ENCODE measurements around the gene SLC1A3.

The SLC1A3 gene

GRCh38 chr5:36685631-36686288, 79.4 kb downstream of the SLC1A3 start:
- DNase-seq (ENCODE audit: low read depth), result no peak

- DNase-seq (ENCODE audit: low read depth), result no peak
Measured at GRCh38 chr5:36686881-36687280, 80.5 kb downstream of the SLC1A3 start.

- DNase-seq (ENCODE audit: low read depth), result no peak
Measured at GRCh38 chr5:36688722-36689121, 82.3 kb downstream of the SLC1A3 start.

- DNase-seq (ENCODE audit: low read depth), result no peak
Measured at GRCh38 chr5:36689225-36689624, 82.8 kb downstream of the SLC1A3 start.

GRCh38 chr5:36690041-36690961, 83.9 kb downstream of the SLC1A3 start:
- DNase-seq (ENCODE audit: low read depth), result peak; percentile 43

GRCh38 chr5:36691226-36691625, 84.8 kb downstream of the SLC1A3 start:
- DNase-seq (ENCODE audit: low read depth), result no peak

- no peak for DNase-seq (ENCODE audit: low read depth)
Measured at GRCh38 chr5:36691696-36692371, 85.4 kb downstream of the SLC1A3 start.

- DNase-seq (ENCODE audit: low read depth), result peak; percentile 26
Measured at GRCh38 chr5:36692791-36693763, 86.7 kb downstream of the SLC1A3 start.

GRCh38 chr5:36694351-36694750, 87.9 kb downstream of the SLC1A3 start:
- DNase-seq (ENCODE audit: low read depth), result no peak

- peak; percentile 13 for DNase-seq (ENCODE audit: low read depth)
Measured at GRCh38 chr5:36696059-36696673, 89.8 kb downstream of the SLC1A3 start.

GRCh38 chr5:36698031-36698430, 91.6 kb downstream of the SLC1A3 start:
- DNase-seq (ENCODE audit: low read depth), result no peak

- no peak for DNase-seq (ENCODE audit: low read depth)
Measured at GRCh38 chr5:36701085-36701698, 94.8 kb downstream of the SLC1A3 start.

GRCh38 chr5:36703245-36703860, 96.9 kb downstream of the SLC1A3 start:
- DNase-seq (ENCODE audit: low read depth), result no peak

- DNase-seq (ENCODE audit: low read depth), result no peak
Measured at GRCh38 chr5:36704131-36704530, 97.7 kb downstream of the SLC1A3 start.

GRCh38 chr5:36705055-36705454, 98.6 kb downstream of the SLC1A3 start:
- DNase-seq (ENCODE audit: low read depth), result no peak

GRCh38 chr5:36706662-36707061, 100.3 kb downstream of the SLC1A3 start:
- DNase-seq (ENCODE audit: low read depth), result no peak

GRCh38 chr5:36708996-36709395, 102.6 kb downstream of the SLC1A3 start:
- DNase-seq (ENCODE audit: low read depth), result no peak

- no peak for DNase-seq (ENCODE audit: low read depth)
Measured at GRCh38 chr5:36710039-36710438, 103.6 kb downstream of the SLC1A3 start.

GRCh38 chr5:36712706-36713105, 106.3 kb downstream of the SLC1A3 start:
- no peak for DNase-seq (ENCODE audit: low read depth)

GRCh38 chr5:36713541-36713940, 107.1 kb downstream of the SLC1A3 start:
- no peak for DNase-seq (ENCODE audit: low read depth)
